GM19238 (cell line): ENCODE data around the gene CTSG.
"Not testable (repeated sequence)": the region's sequence is repeated elsewhere in the genome, so short reads cannot be mapped to it uniquely, and the experiment has no call there.

Source experiments
- DNase-seq: peaks from one replicate; pipeline ENCODE4 v3.0.0; 2011; ENCODE audit warnings: low spot score; ENCODE audit not compliant: insufficient read length

The CTSG gene

DNA sequence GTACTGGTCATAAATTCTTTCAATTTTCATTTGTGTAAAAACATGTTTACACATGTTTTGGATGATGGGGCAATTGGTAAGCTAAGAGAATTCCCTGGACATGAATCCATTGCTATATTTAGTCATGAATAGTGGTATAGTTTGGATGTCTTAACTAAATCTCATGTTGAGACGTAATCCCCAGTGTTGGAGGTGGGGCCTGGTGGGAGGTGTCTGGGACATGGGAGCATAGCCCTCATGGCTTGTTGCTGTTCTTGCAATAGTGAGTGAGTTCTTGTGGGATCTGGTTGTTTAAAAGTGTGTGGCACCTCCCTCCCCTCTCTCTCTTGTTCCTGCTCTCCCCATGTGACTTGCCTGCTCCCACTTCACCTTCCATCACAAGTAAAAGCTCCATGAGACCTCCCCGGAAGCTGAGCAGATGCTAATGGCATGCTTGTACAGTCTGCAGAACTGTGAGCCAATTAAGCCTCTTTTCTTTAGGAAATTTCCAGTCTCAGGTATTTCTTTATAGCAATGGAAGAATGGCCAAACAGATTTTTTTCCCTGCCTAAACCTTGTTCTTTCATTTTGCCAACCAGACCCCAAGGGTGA, 33.6 kb downstream of the CTSG start:
- DNase-seq, result no peak

DNA sequence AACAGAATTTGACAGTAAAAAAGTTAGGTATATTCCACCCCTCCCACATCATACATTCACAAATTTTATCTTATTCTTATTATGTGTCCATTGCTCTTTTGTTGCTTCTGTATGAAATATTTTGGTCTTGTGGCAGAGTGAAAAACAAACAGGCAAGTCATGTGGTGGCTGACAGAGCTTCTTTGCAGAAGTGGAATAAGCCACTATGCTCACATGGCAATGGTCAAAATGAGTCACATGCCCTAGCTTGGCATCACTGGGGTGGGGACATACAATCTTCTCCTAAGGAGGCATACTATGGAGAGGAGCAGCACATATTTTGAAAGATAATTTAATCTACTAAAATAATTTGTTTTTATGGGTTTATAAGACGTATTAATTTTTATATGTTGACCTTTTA, 40.3 kb downstream of the CTSG start:
- no peak for DNase-seq

DNA sequence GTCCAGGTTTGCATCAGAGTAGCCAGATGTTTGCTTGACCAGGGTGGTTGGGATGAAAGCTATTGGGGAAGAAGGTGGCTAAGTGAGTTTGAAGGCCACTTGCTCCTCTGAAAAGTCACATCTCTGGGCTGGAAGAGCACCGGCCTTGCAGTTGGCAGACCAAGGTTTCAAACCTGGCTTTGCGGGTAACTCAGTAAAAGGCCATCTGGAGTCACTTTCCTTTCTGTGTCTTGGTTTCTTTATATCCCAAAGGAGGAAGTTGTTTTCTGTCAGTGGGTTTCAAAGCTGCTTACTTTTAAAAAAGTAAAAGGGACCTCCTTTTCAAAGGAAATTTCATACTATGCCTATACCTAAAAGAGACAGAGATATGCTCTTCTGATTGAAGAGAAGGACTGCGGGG, 41.8 kb downstream of the CTSG start:
- DNase-seq, result no peak

DNA sequence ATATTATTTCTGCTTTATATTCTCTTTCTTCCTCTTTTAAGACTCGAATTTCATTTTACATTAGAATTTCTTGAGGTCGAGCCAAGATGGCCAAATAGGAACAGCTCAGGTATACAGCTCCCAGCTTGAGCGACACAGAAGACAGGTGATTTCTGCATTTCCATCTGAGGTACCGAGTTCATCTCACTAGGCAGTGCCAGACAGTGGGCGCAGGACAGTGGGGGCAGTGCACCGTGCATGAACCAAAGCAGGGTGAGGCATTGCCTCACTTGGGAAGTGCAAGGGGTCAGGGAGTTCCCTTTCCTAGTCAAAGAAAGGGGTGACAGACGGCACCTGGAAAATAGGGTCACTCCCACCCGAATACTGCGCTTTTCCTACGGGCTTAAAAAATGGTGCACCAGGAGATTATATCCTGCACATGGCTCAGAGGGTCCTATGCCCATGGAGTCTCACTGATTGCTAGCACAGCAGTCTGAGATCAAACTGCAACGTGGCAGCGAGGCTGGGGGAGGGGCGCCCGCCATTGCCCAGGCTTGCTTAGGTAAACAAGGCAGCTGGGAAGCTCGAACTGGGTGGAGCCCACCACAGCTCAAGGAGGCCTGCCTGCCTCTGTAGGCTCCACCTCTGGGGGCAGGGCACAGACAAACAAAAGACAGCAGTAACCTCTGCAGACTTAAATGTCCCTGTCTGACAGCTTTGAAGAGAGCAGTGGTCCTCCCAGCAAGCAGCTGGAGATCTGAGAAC, 50.0 kb downstream of the CTSG start:
- not testable (repeated sequence) for DNase-seq
